CD14-positive monocyte (primary cell): ENCODE results near the gene CCNY. TPM values are rescaled to one million over a fixed set of nuclear protein-coding genes. Genes with fewer than 3 reads are reported as not detected.

Experiments
- DNase-seq, 3 donors: peaks; one replicate each; pipeline ENCODE4 v3.0.0-alpha.2; 2011 to 2022
- H2AFZ ChIP-seq: 2 replicates; pipeline ENCODE4 v1.6.0; 2012; ENCODE audit warnings: mild to moderate bottlenecking, low read depth, low read length, inconsistent platforms; ENCODE audit not compliant: insufficient read depth, poor library complexity, severe bottlenecking
- H3K27ac ChIP-seq, 2 donors: 1 replicate in 1 of 2; 2 replicates in 1 of 2; pipeline ENCODE4 v1.5.1; 2012 to 2013; ENCODE audit warnings: low read length in 2 of 2, control low read depth in 1 of 2, inconsistent platforms in 1 of 2, low read depth in 1 of 2, mild to moderate bottlenecking in 1 of 2
- H3K27me3 ChIP-seq, 2 donors: one replicate each; pipeline versions ENCODE4 v1.6.0 to v1.6.1; 2011 to 2013; ENCODE audit warnings: low read length in 2 of 2; ENCODE audit not compliant: control insufficient read depth in 2 of 2, insufficient read depth in 2 of 2
- H3K36me3 ChIP-seq, 2 donors: replicated peaks in 1 of 2; 1 replicate in 1 of 2; 2 replicates in 1 of 2; pipeline versions ENCODE4 v1.5.1 to v1.6.1; 2012 to 2013; ENCODE audit warnings: low read length in 2 of 2, control low read depth in 1 of 2, inconsistent platforms in 1 of 2, mild to moderate bottlenecking in 1 of 2; ENCODE audit not compliant: insufficient read depth in 2 of 2, control insufficient read depth in 1 of 2
- H3K4me1 ChIP-seq, 2 donors: 1 replicate in 1 of 2; 2 replicates in 1 of 2; pipeline versions ENCODE4 v1.5.1 to v1.6.1; 2012 to 2013; ENCODE audit warnings: low read length in 2 of 2, control low read depth in 1 of 2, inconsistent platforms in 1 of 2, mild to moderate bottlenecking in 1 of 2, moderate library complexity in 1 of 2; ENCODE audit not compliant: insufficient read depth in 2 of 2, control insufficient read depth in 1 of 2
- H3K4me2 ChIP-seq: replicated peaks from 2 replicates; pipeline ENCODE3; 2012; ENCODE audit warnings: low read length, moderate library complexity, mild to moderate bottlenecking; ENCODE audit not compliant: poor library complexity, severe bottlenecking; ENCODE audit errors: extremely low read depth
- H3K4me3 ChIP-seq, 3 experiments: fragments of 200-600 bp in 1 of 3; sonication (generic) in 1 of 3; replicated peaks in 1 of 3; 1 replicate in 2 of 3; 2 replicates in 1 of 3; pipeline ENCODE4 v1.5.1; 2011 to 2013; ENCODE audit warnings: low read length in 3 of 3, mild to moderate bottlenecking in 3 of 3, control low read depth in 2 of 3, low read depth in 2 of 3, inconsistent platforms in 1 of 3, moderate library complexity in 1 of 3
- H3K79me2 ChIP-seq: 2 replicates; pipeline ENCODE4 v1.6.0; 2012; ENCODE audit warnings: mild to moderate bottlenecking, control low read depth, inconsistent platforms, low read length, moderate library complexity; ENCODE audit not compliant: insufficient read depth
- H3K9ac ChIP-seq: 2 replicates; pipeline ENCODE4 v1.6.0; 2017; ENCODE audit warnings: low read length, mild to moderate bottlenecking; ENCODE audit not compliant: insufficient read depth, poor library complexity, severe bottlenecking
- H3K9me3 ChIP-seq, 2 donors: replicated peaks in 1 of 2; 1 replicate in 1 of 2; 2 replicates in 1 of 2; pipeline versions ENCODE4 v1.5.1 to v1.6.1; 2012 to 2013; ENCODE audit warnings: low read length in 2 of 2, control low read depth in 1 of 2; ENCODE audit not compliant: control insufficient read depth in 1 of 2, insufficient read depth in 1 of 2
- H4K20me1 ChIP-seq: 2 replicates; pipeline ENCODE4 v1.6.0; 2012; ENCODE audit warnings: mild to moderate bottlenecking, low read length, control low read depth, moderate library complexity; ENCODE audit not compliant: insufficient read depth
- H3K27ac Mint-ChIP-seq, 7 donors: one replicate each; pipeline ENCODE4 v1.8.0; 2020; ENCODE audit warnings: mild to moderate bottlenecking in 7 of 7, mixed read lengths in 7 of 7, moderate library complexity in 6 of 7, inconsistent platforms in 2 of 7
- H3K27me3 Mint-ChIP-seq, 3 donors: one replicate each; pipeline ENCODE4 v1.8.0; 2021 to 2022; ENCODE audit warnings: low read depth in 3 of 3, mild to moderate bottlenecking in 3 of 3, mixed read lengths in 3 of 3, moderate library complexity in 3 of 3, inconsistent platforms in 1 of 3
- H3K36me3 Mint-ChIP-seq, 2 donors: one replicate each; pipeline ENCODE4 v1.8.0; 2020; ENCODE audit warnings: mixed read lengths in 2 of 2, inconsistent platforms in 1 of 2, mild to moderate bottlenecking in 1 of 2
- H3K4me1 Mint-ChIP-seq: one replicate; pipeline ENCODE4 v1.8.0; 2020; ENCODE audit warnings: mild to moderate bottlenecking, mixed read lengths
- H3K4me3 Mint-ChIP-seq, 2 donors: one replicate each; pipeline ENCODE4 v1.8.0; 2020; ENCODE audit warnings: mild to moderate bottlenecking in 2 of 2, mixed read lengths in 2 of 2, moderate library complexity in 1 of 2
- H3K9me3 Mint-ChIP-seq, 7 donors: one replicate each; pipeline ENCODE4 v1.8.0; 2020 to 2022; ENCODE audit warnings: mixed read lengths in 7 of 7, mild to moderate bottlenecking in 6 of 7, moderate library complexity in 6 of 7, inconsistent platforms in 2 of 7
- WGBS: methylation state at CpG from one replicate; pipeline ENCODE4 v1.1.5; 2013; ENCODE audit warnings: missing lambda C conversion rate; ENCODE audit not compliant: insufficient coverage; 5-methylcytosine and 5-hydroxymethylcytosine counted together
- intact Hi-C, 2 donors: fragments of 100-400 bp; cut with micrococcal nuclease; formaldehyde crosslinking; loops; one replicate each; pipeline versions ENCODE4 v1.15.0 to v1.15.1; 2023
- polyA plus RNA-seq, 3 donors: library from polyadenylated mRNA; depleted of rRNA in 1 of 3; unstranded in 2 of 3; stranded (reverse) in 1 of 3; fragments of 300-500 nt in 2 of 3; fragments of >200 nt in 1 of 3; fragmentation: Illumina TruSeq in 2 of 3; gene quantifications; 1 replicate in 2 of 3; 2 replicates in 1 of 3; pipeline ENCODE4 v1.2.3, GENCODE V29; 2012 to 2021
- TF ChIP-seq, protein P1 (sequence below): fragments of 200-600 bp; IDR thresholded peaks from one replicate; pipeline ENCODE4 v1.8.0; 2022; ENCODE audit warnings: antibody characterized with exemption, mild to moderate bottlenecking

CCNY gene
- polyA plus RNA-seq, 3 donors = 39.9 to 116 (median 64.8) TPM

DNA sequence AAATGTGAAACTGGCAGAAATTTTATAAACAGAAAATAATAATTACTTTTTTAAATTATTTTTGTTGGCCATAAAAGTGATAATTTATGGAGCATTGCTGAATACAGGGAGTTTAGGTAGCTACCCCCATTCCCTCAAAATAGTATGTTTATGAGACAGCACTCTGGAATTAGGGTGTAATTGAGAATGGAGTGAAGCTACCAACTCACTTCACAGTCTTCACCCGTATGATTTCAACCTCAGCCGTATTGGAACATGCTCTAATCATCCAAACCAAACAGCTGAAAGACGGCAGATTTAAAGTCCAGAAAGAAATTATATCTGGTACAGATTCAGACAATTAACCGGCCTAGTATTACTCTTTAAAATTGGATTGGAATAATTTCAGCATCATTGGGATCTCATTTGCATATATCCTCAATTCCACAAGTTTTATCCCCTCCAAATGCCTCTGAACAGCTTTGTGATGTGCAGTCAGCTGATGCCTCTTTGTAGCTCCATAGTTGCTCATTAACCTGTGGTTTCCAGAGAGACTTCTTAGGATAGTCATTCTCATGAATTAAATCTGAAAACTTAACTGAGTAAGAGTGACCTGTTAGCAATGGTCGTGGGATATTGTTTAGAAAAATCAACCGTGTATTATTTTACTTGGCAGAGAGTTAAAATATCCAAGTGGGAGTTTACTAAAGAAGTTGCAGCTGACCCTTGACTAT is 209.7 kb downstream of the CCNY start:
- WGBS = no CpG with 5 or more reads among the region's 6 CpGs
- peaks cover 72% of the 10 kb centered on the region for H4K20me1 ChIP-seq
- Mint-ChIP-seq H3K9me3 (no peaks in the 10 kb centered on the region), H3K27ac (no peak overlapping the region), H3K4me3 (no peak overlapping the region), H3K4me1 (peaks cover 2% of the 10 kb centered on the region), H3K36me3 (peaks cover 61 to 66% of the 10 kb centered on the region in 2 donors), H3K27me3 (no peaks in the 10 kb centered on the region)
- intact Hi-C loops = no loop called here
- no peak overlapping the region for H3K27ac ChIP-seq
- no peaks in the 10 kb centered on the region for H3K27me3 ChIP-seq
- TF ChIP-seq, protein P1, sequence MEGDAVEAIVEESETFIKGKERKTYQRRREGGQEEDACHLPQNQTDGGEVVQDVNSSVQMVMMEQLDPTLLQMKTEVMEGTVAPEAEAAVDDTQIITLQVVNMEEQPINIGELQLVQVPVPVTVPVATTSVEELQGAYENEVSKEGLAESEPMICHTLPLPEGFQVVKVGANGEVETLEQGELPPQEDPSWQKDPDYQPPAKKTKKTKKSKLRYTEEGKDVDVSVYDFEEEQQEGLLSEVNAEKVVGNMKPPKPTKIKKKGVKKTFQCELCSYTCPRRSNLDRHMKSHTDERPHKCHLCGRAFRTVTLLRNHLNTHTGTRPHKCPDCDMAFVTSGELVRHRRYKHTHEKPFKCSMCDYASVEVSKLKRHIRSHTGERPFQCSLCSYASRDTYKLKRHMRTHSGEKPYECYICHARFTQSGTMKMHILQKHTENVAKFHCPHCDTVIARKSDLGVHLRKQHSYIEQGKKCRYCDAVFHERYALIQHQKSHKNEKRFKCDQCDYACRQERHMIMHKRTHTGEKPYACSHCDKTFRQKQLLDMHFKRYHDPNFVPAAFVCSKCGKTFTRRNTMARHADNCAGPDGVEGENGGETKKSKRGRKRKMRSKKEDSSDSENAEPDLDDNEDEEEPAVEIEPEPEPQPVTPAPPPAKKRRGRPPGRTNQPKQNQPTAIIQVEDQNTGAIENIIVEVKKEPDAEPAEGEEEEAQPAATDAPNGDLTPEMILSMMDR = no peak
- no peaks in the 10 kb centered on the region for H3K4me1 ChIP-seq
- H3K9ac ChIP-seq = no peak overlapping the region
- no peak overlapping the region for H3K4me2 ChIP-seq
- no peak for DNase-seq
- H2AFZ ChIP-seq = no peak overlapping the region
- no peaks in the 10 kb centered on the region for H3K79me2 ChIP-seq
- H3K36me3 ChIP-seq = peaks cover 51 to 87% of the 10 kb centered on the region in 2 donors
- no peaks in the 10 kb centered on the region for H3K9me3 ChIP-seq
- no peak overlapping the region for H3K4me3 ChIP-seq

DNA sequence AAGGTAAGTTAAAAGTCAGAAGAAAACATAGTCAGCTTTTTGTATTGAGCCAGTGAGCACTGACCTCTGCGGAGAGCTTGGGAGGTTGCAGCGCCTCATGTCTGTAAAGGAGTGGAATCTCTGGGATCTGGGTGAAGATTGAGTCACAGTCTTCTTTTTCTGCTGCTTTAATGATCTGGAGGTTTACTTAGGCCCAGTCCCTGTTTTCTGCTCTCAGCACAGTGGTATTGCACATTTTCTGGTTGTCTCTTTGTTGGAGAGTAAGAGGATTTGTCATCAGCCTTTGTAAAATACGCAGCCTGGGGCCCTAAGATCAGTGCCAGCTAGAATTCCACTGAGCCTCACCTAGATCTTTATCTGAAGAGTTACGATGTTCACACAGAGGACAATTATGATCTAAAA is 210.5 kb downstream of the CCNY start:
- H3K79me2 ChIP-seq = no peaks in the 10 kb centered on the region
- Mint-ChIP-seq H3K4me1 (peaks cover 2% of the 10 kb centered on the region), H3K27me3 (no peaks in the 10 kb centered on the region)

More for the DNA sequence above, 210.5 kb downstream of the CCNY start:
- Histone ChIP-seq H3K27ac (peak overlapping the region in 1 of 2 donors; percentile 11), H3K4me1 (no peaks in the 10 kb centered on the region), H3K36me3 (peaks cover 50 to 88% of the 10 kb centered on the region in 2 donors), H3K4me2 (no peak overlapping the region), H4K20me1 (peaks cover 72% of the 10 kb centered on the region), H3K27me3 (no peaks in the 10 kb centered on the region), H3K9me3 (no peaks in the 10 kb centered on the region), H3K9ac (no peak overlapping the region), H2AFZ (no peak overlapping the region), H3K4me3 (no peak overlapping the region)
- TF ChIP-seq, protein P1 = no peak
- H3K4me3 Mint-ChIP-seq = no peak overlapping the region
- intact Hi-C loops = no loop called here
- peaks cover 60 to 67% of the 10 kb centered on the region in 2 donors for H3K36me3 Mint-ChIP-seq
- 100% methylated on average over 3 of the region's 4 CpGs for WGBS
- no peak for DNase-seq
- H3K9me3 Mint-ChIP-seq = no peaks in the 10 kb centered on the region
- no peak overlapping the region for H3K27ac Mint-ChIP-seq
